SK-N-SH (cell line): ENCODE measurements around the gene ATP8A2.

Experiments
- GABPA ChIP-seq: IDR thresholded peaks from 2 replicates; pipeline ENCODE4 v1.4.0; 2012; ENCODE audit warnings: low read depth, mild to moderate bottlenecking
- MEF2A ChIP-seq: IDR thresholded peaks from 2 replicates; pipeline ENCODE4 v1.4.0; 2012; ENCODE audit warnings: low read depth, borderline replicate concordance
- MXI1 ChIP-seq: IDR thresholded peaks from 2 replicates; pipeline ENCODE4 v1.6.1; 2012; ENCODE audit warnings: mild to moderate bottlenecking, low read depth, low read length, improper control_type of control experiment
- NFIC ChIP-seq: IDR thresholded peaks from 2 replicates; pipeline ENCODE4 v1.4.0; 2012; ENCODE audit warnings: borderline replicate concordance
- POLR2AphosphoS5 ChIP-seq: IDR thresholded peaks from 2 replicates; pipeline ENCODE4 v1.6.1; 2012; ENCODE audit warnings: low read depth, low read length
- RAD21 ChIP-seq: IDR thresholded peaks from 2 replicates; pipeline ENCODE4 v1.6.1; 2012; ENCODE audit warnings: mild to moderate bottlenecking, low read length
- RCOR1 ChIP-seq: fragments of 150-350 bp; IDR thresholded peaks from 2 replicates; pipeline ENCODE4 v1.6.1; 2017; ENCODE audit warnings: antibody characterized with exemption, low read length
- SMC3 ChIP-seq: IDR thresholded peaks from 2 replicates; pipeline ENCODE4 v1.6.1; 2012; ENCODE audit warnings: low read depth, low read length, improper control_type of control experiment
- TF ChIP-seq, protein P1 (sequence below): IDR thresholded peaks from 2 replicates; pipeline ENCODE4; 2012
- TF ChIP-seq, protein P2 (sequence below): fragments of 200-600 bp; sonication (generic); IDR thresholded peaks from 2 replicates; pipeline ENCODE4 v1.6.1; 2017; ENCODE audit warnings: antibody characterized with exemption, mild to moderate bottlenecking, moderate library complexity
- TF ChIP-seq, protein P3 (sequence below): IDR thresholded peaks from 2 replicates; pipeline ENCODE4 v1.4.0; 2012; ENCODE audit warnings: low read depth
- TF ChIP-seq, protein P4 (sequence below): IDR thresholded peaks from 2 replicates; pipeline ENCODE4 v1.6.1; 2012; ENCODE audit warnings: mild to moderate bottlenecking, low read depth, low read length, moderate library complexity
- TF ChIP-seq, protein P5 (sequence below): fragments of 150-350 bp; IDR thresholded peaks from 2 replicates; pipeline ENCODE4 v1.6.1; 2017; ENCODE audit warnings: antibody characterized with exemption, low read length, low read depth, borderline replicate concordance
- TF ChIP-seq, protein P6 (sequence below): IDR thresholded peaks from 2 replicates; pipeline ENCODE4 v1.4.0; 2012; ENCODE audit warnings: low read depth, borderline replicate concordance

DNA sequence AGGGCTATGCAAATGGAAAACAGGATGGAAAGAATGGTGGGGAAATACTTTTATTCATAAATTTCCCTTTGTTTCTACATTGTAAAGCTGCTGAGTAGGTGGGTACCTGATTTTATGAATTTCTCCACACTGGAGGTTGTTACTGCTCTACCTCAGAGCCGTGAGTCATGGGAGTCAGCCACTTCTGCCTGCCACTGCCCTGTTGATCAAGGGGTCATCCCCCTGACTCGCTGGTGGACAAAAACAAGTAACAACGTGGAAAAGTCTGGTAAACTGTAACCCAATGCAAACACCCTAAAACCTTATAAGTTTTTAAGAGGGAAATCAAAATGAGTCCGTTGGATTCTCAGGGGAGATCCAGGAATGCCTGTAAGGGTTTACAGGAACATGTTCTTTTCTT is 329.5 kb downstream of the ATP8A2 start:
- no peak for TF ChIP-seq NFIC
- TF ChIP-seq, protein P1, sequence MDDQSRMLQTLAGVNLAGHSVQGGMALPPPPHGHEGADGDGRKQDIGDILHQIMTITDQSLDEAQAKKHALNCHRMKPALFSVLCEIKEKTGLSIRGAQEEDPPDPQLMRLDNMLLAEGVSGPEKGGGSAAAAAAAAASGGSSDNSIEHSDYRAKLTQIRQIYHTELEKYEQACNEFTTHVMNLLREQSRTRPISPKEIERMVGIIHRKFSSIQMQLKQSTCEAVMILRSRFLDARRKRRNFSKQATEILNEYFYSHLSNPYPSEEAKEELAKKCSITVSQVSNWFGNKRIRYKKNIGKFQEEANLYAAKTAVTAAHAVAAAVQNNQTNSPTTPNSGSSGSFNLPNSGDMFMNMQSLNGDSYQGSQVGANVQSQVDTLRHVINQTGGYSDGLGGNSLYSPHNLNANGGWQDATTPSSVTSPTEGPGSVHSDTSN = no peak
- TF ChIP-seq MXI1 = no peak
- TF ChIP-seq, protein P2, sequence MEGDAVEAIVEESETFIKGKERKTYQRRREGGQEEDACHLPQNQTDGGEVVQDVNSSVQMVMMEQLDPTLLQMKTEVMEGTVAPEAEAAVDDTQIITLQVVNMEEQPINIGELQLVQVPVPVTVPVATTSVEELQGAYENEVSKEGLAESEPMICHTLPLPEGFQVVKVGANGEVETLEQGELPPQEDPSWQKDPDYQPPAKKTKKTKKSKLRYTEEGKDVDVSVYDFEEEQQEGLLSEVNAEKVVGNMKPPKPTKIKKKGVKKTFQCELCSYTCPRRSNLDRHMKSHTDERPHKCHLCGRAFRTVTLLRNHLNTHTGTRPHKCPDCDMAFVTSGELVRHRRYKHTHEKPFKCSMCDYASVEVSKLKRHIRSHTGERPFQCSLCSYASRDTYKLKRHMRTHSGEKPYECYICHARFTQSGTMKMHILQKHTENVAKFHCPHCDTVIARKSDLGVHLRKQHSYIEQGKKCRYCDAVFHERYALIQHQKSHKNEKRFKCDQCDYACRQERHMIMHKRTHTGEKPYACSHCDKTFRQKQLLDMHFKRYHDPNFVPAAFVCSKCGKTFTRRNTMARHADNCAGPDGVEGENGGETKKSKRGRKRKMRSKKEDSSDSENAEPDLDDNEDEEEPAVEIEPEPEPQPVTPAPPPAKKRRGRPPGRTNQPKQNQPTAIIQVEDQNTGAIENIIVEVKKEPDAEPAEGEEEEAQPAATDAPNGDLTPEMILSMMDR = no peak
- no peak for TF ChIP-seq POLR2AphosphoS5
- no peak for TF ChIP-seq SMC3
- no peak for TF ChIP-seq RCOR1
- no peak for TF ChIP-seq GABPA
- TF ChIP-seq, protein P3, sequence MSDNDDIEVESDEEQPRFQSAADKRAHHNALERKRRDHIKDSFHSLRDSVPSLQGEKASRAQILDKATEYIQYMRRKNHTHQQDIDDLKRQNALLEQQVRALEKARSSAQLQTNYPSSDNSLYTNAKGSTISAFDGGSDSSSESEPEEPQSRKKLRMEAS = no peak
- TF ChIP-seq, protein P4, sequence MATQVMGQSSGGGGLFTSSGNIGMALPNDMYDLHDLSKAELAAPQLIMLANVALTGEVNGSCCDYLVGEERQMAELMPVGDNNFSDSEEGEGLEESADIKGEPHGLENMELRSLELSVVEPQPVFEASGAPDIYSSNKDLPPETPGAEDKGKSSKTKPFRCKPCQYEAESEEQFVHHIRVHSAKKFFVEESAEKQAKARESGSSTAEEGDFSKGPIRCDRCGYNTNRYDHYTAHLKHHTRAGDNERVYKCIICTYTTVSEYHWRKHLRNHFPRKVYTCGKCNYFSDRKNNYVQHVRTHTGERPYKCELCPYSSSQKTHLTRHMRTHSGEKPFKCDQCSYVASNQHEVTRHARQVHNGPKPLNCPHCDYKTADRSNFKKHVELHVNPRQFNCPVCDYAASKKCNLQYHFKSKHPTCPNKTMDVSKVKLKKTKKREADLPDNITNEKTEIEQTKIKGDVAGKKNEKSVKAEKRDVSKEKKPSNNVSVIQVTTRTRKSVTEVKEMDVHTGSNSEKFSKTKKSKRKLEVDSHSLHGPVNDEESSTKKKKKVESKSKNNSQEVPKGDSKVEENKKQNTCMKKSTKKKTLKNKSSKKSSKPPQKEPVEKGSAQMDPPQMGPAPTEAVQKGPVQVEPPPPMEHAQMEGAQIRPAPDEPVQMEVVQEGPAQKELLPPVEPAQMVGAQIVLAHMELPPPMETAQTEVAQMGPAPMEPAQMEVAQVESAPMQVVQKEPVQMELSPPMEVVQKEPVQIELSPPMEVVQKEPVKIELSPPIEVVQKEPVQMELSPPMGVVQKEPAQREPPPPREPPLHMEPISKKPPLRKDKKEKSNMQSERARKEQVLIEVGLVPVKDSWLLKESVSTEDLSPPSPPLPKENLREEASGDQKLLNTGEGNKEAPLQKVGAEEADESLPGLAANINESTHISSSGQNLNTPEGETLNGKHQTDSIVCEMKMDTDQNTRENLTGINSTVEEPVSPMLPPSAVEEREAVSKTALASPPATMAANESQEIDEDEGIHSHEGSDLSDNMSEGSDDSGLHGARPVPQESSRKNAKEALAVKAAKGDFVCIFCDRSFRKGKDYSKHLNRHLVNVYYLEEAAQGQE = no peak
- no peak for TF ChIP-seq RAD21
- no peak for TF ChIP-seq MEF2A
- TF ChIP-seq, protein P5, sequence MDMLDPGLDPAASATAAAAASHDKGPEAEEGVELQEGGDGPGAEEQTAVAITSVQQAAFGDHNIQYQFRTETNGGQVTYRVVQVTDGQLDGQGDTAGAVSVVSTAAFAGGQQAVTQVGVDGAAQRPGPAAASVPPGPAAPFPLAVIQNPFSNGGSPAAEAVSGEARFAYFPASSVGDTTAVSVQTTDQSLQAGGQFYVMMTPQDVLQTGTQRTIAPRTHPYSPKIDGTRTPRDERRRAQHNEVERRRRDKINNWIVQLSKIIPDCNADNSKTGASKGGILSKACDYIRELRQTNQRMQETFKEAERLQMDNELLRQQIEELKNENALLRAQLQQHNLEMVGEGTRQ = no peak
- TF ChIP-seq, protein P6, sequence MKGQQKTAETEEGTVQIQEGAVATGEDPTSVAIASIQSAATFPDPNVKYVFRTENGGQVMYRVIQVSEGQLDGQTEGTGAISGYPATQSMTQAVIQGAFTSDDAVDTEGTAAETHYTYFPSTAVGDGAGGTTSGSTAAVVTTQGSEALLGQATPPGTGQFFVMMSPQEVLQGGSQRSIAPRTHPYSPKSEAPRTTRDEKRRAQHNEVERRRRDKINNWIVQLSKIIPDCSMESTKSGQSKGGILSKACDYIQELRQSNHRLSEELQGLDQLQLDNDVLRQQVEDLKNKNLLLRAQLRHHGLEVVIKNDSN = no peak
